ENCODE data around the gene TGM6. TPM values are rescaled to one million over a fixed set of nuclear protein-coding genes. Genes with fewer than 3 reads are reported as not detected.

TGM6 gene
- total and polyA plus RNA-seq, 9 of the 15 experiments (the other 6 are each of a cell fraction or from before 2014, with no cell fraction given) = not detected

DNA sequence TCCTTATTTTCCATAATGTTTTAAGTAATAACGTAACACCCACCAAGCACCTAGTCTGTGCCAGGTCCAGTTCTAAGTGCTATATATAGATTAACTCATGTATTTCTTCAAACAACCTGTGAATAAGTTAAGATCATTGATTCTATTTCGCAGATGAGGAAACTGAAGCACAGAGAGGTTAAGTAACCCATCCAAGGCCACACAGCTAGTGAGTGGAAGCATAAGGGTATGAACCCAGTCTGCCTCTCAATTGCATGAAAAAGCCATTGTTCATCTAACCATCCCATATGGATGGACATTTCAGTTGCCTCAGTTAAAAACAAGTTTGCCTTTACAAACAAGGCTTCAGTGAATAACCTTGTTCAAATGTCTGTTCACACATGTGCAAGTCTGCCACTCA, 20.8 kb downstream of the TGM6 start (continued):
- no peak for TF ChIP-seq NFE2 (IDR thresholded peaks at IDR 0.05; ENCODE audit: low read depth)
- TF ChIP-seq POLR2B (IDR thresholded peaks at IDR 0.05; ENCODE audit: low read depth, partially characterized antibody) = no peak
- peak; percentile 61 for TF ChIP-seq ZFP36 (IDR thresholded peaks at IDR 0.05; ENCODE audit: low read depth, low read length, partially characterized antibody)

DNA sequence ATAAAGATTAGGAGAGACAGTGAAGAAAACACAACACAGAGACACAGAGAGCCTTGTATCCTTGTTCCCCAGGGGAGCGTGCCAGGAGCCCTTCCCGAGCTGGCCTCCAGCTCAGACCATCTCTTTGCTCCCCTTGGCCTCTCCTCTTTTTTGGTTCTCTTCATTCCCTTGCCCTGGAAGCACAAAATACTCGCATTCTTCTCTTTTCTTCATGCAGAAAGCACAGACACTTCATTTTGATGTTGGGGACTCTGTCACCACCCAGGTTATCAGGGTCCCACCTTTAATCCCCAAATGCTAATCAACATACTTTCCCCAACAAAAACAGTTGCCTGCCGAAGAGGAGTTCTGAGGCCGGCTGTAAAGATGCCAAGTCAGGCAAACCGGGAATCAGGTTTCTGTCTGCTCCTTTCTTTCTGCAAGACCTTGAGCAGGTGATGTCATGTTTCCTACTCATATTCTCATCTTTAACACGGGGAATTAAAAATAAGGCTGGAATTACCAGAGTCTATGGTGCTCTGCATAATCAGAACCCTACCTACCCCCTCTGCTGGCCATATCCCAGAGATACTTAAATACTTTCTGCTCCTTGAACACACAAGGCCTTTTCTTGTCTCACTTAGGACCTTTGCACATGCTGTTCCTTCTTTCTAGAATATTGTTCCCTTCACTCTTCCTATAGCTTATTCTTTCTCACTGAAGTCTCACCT, 21.7 kb downstream of the TGM6 start:
- ChIA-PET CTCF (ENCODE audit: low intra/inter-chr PET ratio) (no interaction called here), POLR2A (interaction anchor here (1.1 kb wide), 1 partner anchor 8 kb away, joined by 4 read pairs; no protein-coding TSS in a partner anchor)
- DNase-seq (ENCODE audit: extremely low read depth in 1 of 4, low spot score in 3 of 4) (no peak), ATAC-seq (no peak), FAIRE-seq (no peak)
- Histone ChIP-seq H3K36me3 (ENCODE audit: control insufficient read depth, insufficient read depth, low read length) (no peaks in the 10 kb centered on the region), H3K27ac (ENCODE audit: extremely low read depth, low read depth, low read length) (no peak overlapping the region), H3K9me3 (replicated peaks; ENCODE audit: control insufficient read depth, insufficient read depth, low read depth, low read length) (no peaks in the 10 kb centered on the region), H3K9ac (ENCODE audit: insufficient read depth in 1 of 2, low read depth in 2 of 2, low read length in 2 of 2) (no peak overlapping the region), H3K4me1 (replicated peaks in 1 of 2; ENCODE audit: control insufficient read depth in 2 of 2, insufficient read depth in 2 of 2, low read length in 2 of 2) (no peaks in the 10 kb centered on the region), H3K4me2 (ENCODE audit: insufficient read depth, low read length) (no peak overlapping the region), H3K27me3 (ENCODE audit: control insufficient read depth in 2 of 2, insufficient read depth in 2 of 2, low read length in 2 of 2) (peaks cover 2 to 16% of the 10 kb centered on the region in 2 experiments; a peak in 3 of 5 replicates), H4K20me1 (replicated peaks; ENCODE audit: control insufficient read depth, insufficient read depth, low read length) (no peaks in the 10 kb centered on the region), H3K9me1 (ENCODE audit: control insufficient read depth, insufficient read depth, low read length) (no peaks in the 10 kb centered on the region), H3K4me3 (no peak overlapping the region), H2AFZ (ENCODE audit: low read depth, low read length) (no peak overlapping the region), H3K79me2 (ENCODE audit: control insufficient read depth, insufficient read depth, low read length) (no peaks in the 10 kb centered on the region)
- in situ Hi-C loops (cut with MboI) (no loop called here), intact Hi-C loops (cut with micrococcal nuclease) (no loop called here)
- TF ChIP-seq SUPT5H (IDR thresholded peaks at IDR 0.05) (no peak), HNRNPK (IDR thresholded peaks at IDR 0.05; ENCODE audit: low read depth, low read length, poor library complexity, severe bottlenecking) (no peak), POLR2A (conservative IDR thresholded peaks at IDR 0.05) (no peak)
- WGBS (ENCODE audit: insufficient coverage, low coverage, missing lambda C conversion rate) = 4% methylated on average over 7 of the region's 7 CpGs
- no TSS peak for BruUV-seq (replicated peaks)

Data from K562 (cell line).